Kidney (tissue), 14 donors: ENCODE data around the gene TCERG1L. TPM values are rescaled to one million over a fixed set of nuclear protein-coding genes. Genes with fewer than 3 reads are reported as not detected.

Source experiments
- DNase-seq, 5 donors: peaks; one replicate each; pipeline ENCODE4 v3.0.0-alpha.2; 2013 to 2020
- FAIRE-seq: peaks from 2 replicates; lab custom pipeline; 2012; peaks lifted over from hg19 to GRCh38; lab: Jason Lieb, UNC
- H3K27ac ChIP-seq, 2 donors: one replicate each; pipeline ENCODE4 v1.7.0; 2013; ENCODE audit warnings: low read depth in 2 of 2, low read length in 2 of 2, inconsistent platforms in 1 of 2
- H3K27me3 ChIP-seq: one replicate; pipeline ENCODE4 v1.7.1; 2013; ENCODE audit warnings: low read length, inconsistent platforms; ENCODE audit not compliant: control insufficient read depth, insufficient read depth
- H3K36me3 ChIP-seq, 3 donors: one replicate each; pipeline versions ENCODE4 v1.7.0 to v1.7.1; 2013; ENCODE audit warnings: low read length in 3 of 3, control low read depth in 1 of 3, inconsistent platforms in 1 of 3; ENCODE audit not compliant: insufficient read depth in 3 of 3, control insufficient read depth in 2 of 3
- H3K4me1 ChIP-seq, 3 donors: one replicate each; pipeline versions ENCODE4 v1.7.0 to v1.7.1; 2013; ENCODE audit warnings: low read length in 3 of 3, inconsistent platforms in 1 of 3, low read depth in 1 of 3; ENCODE audit not compliant: control insufficient read depth in 2 of 3, insufficient read depth in 2 of 3
- H3K4me3 ChIP-seq, 3 donors: one replicate each; pipeline versions ENCODE4 v1.7.0 to v1.8.1; 2013; ENCODE audit warnings: low read length in 3 of 3, control low read depth in 1 of 3, inconsistent platforms in 1 of 3
- H3K9ac ChIP-seq, 3 donors: one replicate each; pipeline versions ENCODE4 v1.7.0 to v1.7.1; 2013; ENCODE audit warnings: low read length in 3 of 3, control low read depth in 1 of 3, inconsistent platforms in 1 of 3
- H3K9me3 ChIP-seq, 3 donors: one replicate each; pipeline versions ENCODE4 v1.7.0 to v1.7.1; 2013; ENCODE audit warnings: low read length in 3 of 3, control low read depth in 1 of 3, inconsistent platforms in 1 of 3; ENCODE audit not compliant: control insufficient read depth in 2 of 3, insufficient read depth in 1 of 3
- CTCF ChIP-seq: IDR thresholded peaks from 3 replicates; pipeline ENCODE4 v1.5.1; 2012; ENCODE audit warnings: mild to moderate bottlenecking, moderate library complexity, borderline replicate concordance; ENCODE audit not compliant: insufficient read depth; ENCODE audit errors: extremely low read depth
- intact Hi-C: fragments of 100-400 bp; cut with DNase I; formaldehyde crosslinking; loops from one replicate; pipeline ENCODE4 v1.11.1; 2022
- polyA plus RNA-seq: library from polyadenylated mRNA; stranded (reverse); fragments of 350-450 nt; fragmentation: Illumina TruSeq; extraction: RNeasy Lipid Tissue Mini Kit (QIAGEN cat#74804); gene quantifications from one replicate; pipeline ENCODE4 v1.2.3, GENCODE V29; 2014; ENCODE audit warnings: low read depth, low replicate concordance; ENCODE audit not compliant: insufficient read depth
- total RNA-seq: library from RNA; stranded (reverse); fragmentation: NEBNext Ultra II Directional; extraction: Animal tissue kit (Norgen Biotek cat#: 25700); gene quantifications from one replicate; pipeline ENCODE4 v1.2.1, GENCODE V29; 2021
- donor health status: control.
- donor health status: control.
- donor health status: control.
- donor health status: control.
- donor health status: control.
- donor health status: DM: yes; HTN: yes; CAD: no.
- donor health status: Normal renal cell carcinoma (clear cell type).

The TCERG1L gene
- total and polyA plus RNA-seq, 2 donors from 2014 or later = not detected

GRCh38 chr10:131150126-131150525 is 161.4 kb downstream of the TCERG1L start:
- H3K27me3 ChIP-seq = no peaks in the 10 kb centered on the region
- no peak for FAIRE-seq
- H3K4me1 ChIP-seq = no peaks in the 10 kb centered on the region
- H3K27ac ChIP-seq = no peak overlapping the region
- peaks cover 0 to 12% (median 0%) of the 10 kb centered on the region in 3 donors for H3K9me3 ChIP-seq
- H3K36me3 ChIP-seq = no peaks in the 10 kb centered on the region
- DNase-seq = no peak
- no peak overlapping the region for H3K9ac ChIP-seq
- H3K4me3 ChIP-seq = no peak overlapping the region
- intact Hi-C loops = no loop called here
- no peak for TF ChIP-seq CTCF

- no peaks in the 10 kb centered on the region for H3K27me3 ChIP-seq
- H3K4me3 ChIP-seq = no peak overlapping the region
- no peak for TF ChIP-seq CTCF
- no peak for FAIRE-seq
- H3K27ac ChIP-seq = no peak overlapping the region
- no peaks in the 10 kb centered on the region for H3K4me1 ChIP-seq
- intact Hi-C loops = no loop called here
- H3K9me3 ChIP-seq = peaks cover 0 to 12% (median 0%) of the 10 kb centered on the region in 3 donors
- H3K9ac ChIP-seq = no peak overlapping the region
- no peak for DNase-seq
- no peaks in the 10 kb centered on the region for H3K36me3 ChIP-seq
Measured at GRCh38 chr10:131149586-131149985, 161.9 kb downstream of the TCERG1L start.

- FAIRE-seq = no peak
- no peak for DNase-seq
Measured at GRCh38 chr10:131149111-131149510, 162.4 kb downstream of the TCERG1L start.

More at GRCh38 chr10:131149111-131149510, 162.4 kb downstream of the TCERG1L start:
- no peak overlapping the region for H3K9ac ChIP-seq
- intact Hi-C loops = no loop called here
- H3K9me3 ChIP-seq = peaks cover 0 to 12% (median 0%) of the 10 kb centered on the region in 3 donors
- no peak for TF ChIP-seq CTCF
- no peaks in the 10 kb centered on the region for H3K27me3 ChIP-seq
- H3K27ac ChIP-seq = no peak overlapping the region
- H3K4me1 ChIP-seq = no peaks in the 10 kb centered on the region
- H3K36me3 ChIP-seq = no peaks in the 10 kb centered on the region
- H3K4me3 ChIP-seq = no peak overlapping the region
